Ascending aorta (tissue), 2 donors: Measurements from ENCODE around the gene ACTA2. TPM values are rescaled to one million over a fixed set of nuclear protein-coding genes. Genes with fewer than 3 reads are reported as not detected.

ENCODE experiments used
- DNase-seq, 2 donors: peaks; one replicate each; pipeline ENCODE4 v3.0.0-alpha.2; 2019; ENCODE audit warnings: low spot score in 2 of 2
- H3K27ac ChIP-seq, 2 donors: fragments of 200-600 bp; sonication (generic); one replicate each; pipeline ENCODE4 v1.5.1; 2016 to 2017; ENCODE audit warnings: mild to moderate bottlenecking in 1 of 2
- H3K27me3 ChIP-seq: fragments of 200-600 bp; sonication (generic); one replicate; pipeline ENCODE4 v1.5.1; 2017
- H3K36me3 ChIP-seq, 2 donors: fragments of 200-600 bp; sonication (generic); one replicate each; pipeline ENCODE4 v1.5.1; 2016
- H3K4me1 ChIP-seq, 2 donors: fragments of 200-600 bp; sonication (generic); one replicate each; pipeline ENCODE4 v1.5.1; 2016 to 2017; ENCODE audit warnings: mild to moderate bottlenecking in 1 of 2
- H3K4me3 ChIP-seq, 2 donors: fragments of 200-600 bp; sonication (generic); one replicate each; pipeline ENCODE4 v1.5.1; 2016 to 2017; ENCODE audit warnings: mild to moderate bottlenecking in 1 of 2
- H3K9me3 ChIP-seq, 2 donors: fragments of 200-600 bp; sonication (generic); one replicate each; pipeline ENCODE4 v1.5.1; 2016
- CTCF ChIP-seq, 3 experiments: fragments of 200-600 bp in 2 of 3; fragments of 450-650 bp in 1 of 3; sonication (generic) in 2 of 3; IDR thresholded peaks; one replicate each; pipeline ENCODE4 v1.5.1; 2016 to 2019; ENCODE audit warnings: antibody characterized with exemption in 3 of 3, mild to moderate bottlenecking in 1 of 3, moderate library complexity in 1 of 3
- intact Hi-C: fragments of 100-400 bp; cut with DNase I; formaldehyde crosslinking; loops from one replicate; pipeline ENCODE4 v1.15.1; 2023
- total RNA-seq: library from RNA; depleted of rRNA; stranded (reverse); fragments of >200 nt; gene quantifications from one replicate; pipeline ENCODE4 v1.1.0, GENCODE V29; 2016

ACTA2 gene
- total RNA-seq, 1 donor from 2014 or later = 5,316 TPM

- H3K27ac ChIP-seq = no peak overlapping the region
- no peaks in the 10 kb centered on the region for H3K36me3 ChIP-seq
- no peaks in the 10 kb centered on the region for H3K9me3 ChIP-seq
- no peak overlapping the region for H3K4me3 ChIP-seq
- no peak for DNase-seq
- intact Hi-C loops = no loop called here
- no peaks in the 10 kb centered on the region for H3K27me3 ChIP-seq
- peaks cover 0 to 26% of the 10 kb centered on the region in 2 donors for H3K4me1 ChIP-seq
- TF ChIP-seq CTCF (IDR thresholded peaks at IDR 0.05) = no peak
Measured at GRCh38 chr10:88962336-88962735, 9.8 kb upstream of the ACTA2 start.

- H3K27ac ChIP-seq = no peak overlapping the region
- no peak for TF ChIP-seq CTCF (IDR thresholded peaks at IDR 0.05)
- H3K27me3 ChIP-seq = no peaks in the 10 kb centered on the region
- no peaks in the 10 kb centered on the region for H3K9me3 ChIP-seq
- no peaks in the 10 kb centered on the region for H3K36me3 ChIP-seq
- H3K4me1 ChIP-seq = peaks cover 0 to 16% of the 10 kb centered on the region in 2 donors
- DNase-seq = no peak
- no peak overlapping the region for H3K4me3 ChIP-seq
- intact Hi-C loops = no loop called here
Measured at GRCh38 chr10:88961266-88961665, 8.7 kb upstream of the ACTA2 start.

- Histone ChIP-seq H3K36me3 (no peaks in the 10 kb centered on the region), H3K4me1 (peaks cover 0 to 16% of the 10 kb centered on the region in 2 donors), H3K27me3 (no peaks in the 10 kb centered on the region), H3K27ac (no peak overlapping the region), H3K4me3 (no peak overlapping the region), H3K9me3 (no peaks in the 10 kb centered on the region)
- intact Hi-C loops = no loop called here
- no peak for DNase-seq
- TF ChIP-seq CTCF (IDR thresholded peaks at IDR 0.05) = no peak
Measured at GRCh38 chr10:88960802-88961201, 8.2 kb upstream of the ACTA2 start.

GRCh38 chr10:88958721-88959120, 6.1 kb upstream of the ACTA2 start:
- no peak for TF ChIP-seq CTCF (IDR thresholded peaks at IDR 0.05)
- intact Hi-C loops = no loop called here
- DNase-seq = no peak
- no peaks in the 10 kb centered on the region for H3K9me3 ChIP-seq
- H3K36me3 ChIP-seq = no peaks in the 10 kb centered on the region
- H3K4me3 ChIP-seq = no peak overlapping the region
- no peak overlapping the region for H3K27ac ChIP-seq
- H3K4me1 ChIP-seq = peaks cover 0 to 25% of the 10 kb centered on the region in 2 donors
- no peaks in the 10 kb centered on the region for H3K27me3 ChIP-seq

- H3K27ac ChIP-seq = no peak overlapping the region
- TF ChIP-seq CTCF (IDR thresholded peaks at IDR 0.05) = no peak
Measured at GRCh38 chr10:88957381-88957780, 4.8 kb upstream of the ACTA2 start.

More at GRCh38 chr10:88957381-88957780, 4.8 kb upstream of the ACTA2 start:
- no peaks in the 10 kb centered on the region for H3K9me3 ChIP-seq
- H3K36me3 ChIP-seq = no peaks in the 10 kb centered on the region
- H3K27me3 ChIP-seq = no peaks in the 10 kb centered on the region
- peaks cover 0 to 21% of the 10 kb centered on the region in 2 donors for H3K4me1 ChIP-seq
- intact Hi-C loops = no loop called here
- H3K4me3 ChIP-seq = no peak overlapping the region
- DNase-seq = no peak
